HUES48 (cell line): ENCODE results near the gene CYP2W1.

Experiments used
- H3K27ac ChIP-seq: one replicate; pipeline ENCODE4 v1.7.0; 2013; ENCODE audit warnings: low read depth, low read length, inconsistent platforms
- H3K27me3 ChIP-seq: 2 replicates; pipeline ENCODE4 v1.6.1; 2013; ENCODE audit warnings: mild to moderate bottlenecking, low read length; ENCODE audit not compliant: control insufficient read depth, insufficient read depth
- H3K36me3 ChIP-seq: 2 replicates; pipeline ENCODE4 v1.6.1; 2013; ENCODE audit warnings: low read length; ENCODE audit not compliant: control insufficient read depth, insufficient read depth
- H3K4me1 ChIP-seq: 2 replicates; pipeline ENCODE4 v1.6.1; 2013; ENCODE audit warnings: mild to moderate bottlenecking, low read length; ENCODE audit not compliant: control insufficient read depth, insufficient read depth
- H3K4me3 ChIP-seq: 2 replicates; pipeline ENCODE4 v1.5.1; 2013; ENCODE audit warnings: mild to moderate bottlenecking, low read depth, low read length
- H3K9ac ChIP-seq: 2 replicates; pipeline ENCODE4 v1.6.1; 2013; ENCODE audit warnings: mild to moderate bottlenecking, low read depth, low read length, moderate library complexity
- H3K9me3 ChIP-seq: 2 replicates; pipeline ENCODE4 v1.6.1; 2013; ENCODE audit warnings: low read length; ENCODE audit not compliant: control insufficient read depth, insufficient read depth

Gene CYP2W1

GRCh38 chr7:979151-979550, 3.8 kb upstream of the CYP2W1 start:
- H3K9ac ChIP-seq = no peak overlapping the region

GRCh38 chr7:979886-980571, 3.0 kb upstream of the CYP2W1 start:
- no peaks in the 10 kb centered on the region for H3K27me3 ChIP-seq
- H3K4me3 ChIP-seq = no peak overlapping the region
- H3K4me1 ChIP-seq = no peaks in the 10 kb centered on the region
- H3K9me3 ChIP-seq = no peaks in the 10 kb centered on the region
- H3K9ac ChIP-seq = no peak overlapping the region
- H3K36me3 ChIP-seq = no peaks in the 10 kb centered on the region
- H3K27ac ChIP-seq = no peak overlapping the region

More at GRCh38 chr7:979151-979550, 3.8 kb upstream of the CYP2W1 start:
- no peaks in the 10 kb centered on the region for H3K36me3 ChIP-seq
- H3K4me3 ChIP-seq = no peak overlapping the region
- H3K9me3 ChIP-seq = no peaks in the 10 kb centered on the region
- H3K4me1 ChIP-seq = no peaks in the 10 kb centered on the region
- H3K27ac ChIP-seq = no peak overlapping the region
- no peaks in the 10 kb centered on the region for H3K27me3 ChIP-seq

GRCh38 chr7:981793-982510, 1.0 kb upstream of the CYP2W1 start:
- Histone ChIP-seq H3K27me3 (no peaks in the 10 kb centered on the region), H3K4me1 (no peaks in the 10 kb centered on the region), H3K9ac (no peak overlapping the region), H3K9me3 (no peaks in the 10 kb centered on the region), H3K4me3 (no peak overlapping the region), H3K27ac (no peak overlapping the region), H3K36me3 (no peaks in the 10 kb centered on the region)

- Histone ChIP-seq H3K27ac (no peak overlapping the region), H3K4me1 (no peaks in the 10 kb centered on the region), H3K4me3 (no peak overlapping the region), H3K9ac (no peak overlapping the region), H3K9me3 (no peaks in the 10 kb centered on the region), H3K27me3 (no peaks in the 10 kb centered on the region), H3K36me3 (no peaks in the 10 kb centered on the region)
Measured at GRCh38 chr7:982511-983003, 424 bp upstream of the CYP2W1 start.

- Histone ChIP-seq H3K27me3 (no peaks in the 10 kb centered on the region), H3K9ac (no peak overlapping the region), H3K4me1 (no peaks in the 10 kb centered on the region), H3K36me3 (no peaks in the 10 kb centered on the region), H3K27ac (no peak overlapping the region), H3K9me3 (no peaks in the 10 kb centered on the region), H3K4me3 (no peak overlapping the region)
Measured at GRCh38 chr7:983616-984071, 663 bp downstream of the CYP2W1 start.

- Histone ChIP-seq H3K4me1 (no peaks in the 10 kb centered on the region), H3K9ac (no peak overlapping the region), H3K27me3 (no peaks in the 10 kb centered on the region), H3K4me3 (no peak overlapping the region), H3K36me3 (no peaks in the 10 kb centered on the region), H3K27ac (no peak overlapping the region), H3K9me3 (no peaks in the 10 kb centered on the region)
Measured at GRCh38 chr7:984361-985126, 1.6 kb downstream of the CYP2W1 start.

- H3K27ac ChIP-seq = no peak overlapping the region
- H3K27me3 ChIP-seq = no peaks in the 10 kb centered on the region
- no peak overlapping the region for H3K4me3 ChIP-seq
- H3K9me3 ChIP-seq = no peaks in the 10 kb centered on the region
- H3K36me3 ChIP-seq = no peaks in the 10 kb centered on the region
- no peaks in the 10 kb centered on the region for H3K4me1 ChIP-seq
- H3K9ac ChIP-seq = no peak overlapping the region
Measured at GRCh38 chr7:985127-985416, 2.1 kb downstream of the CYP2W1 start.

- no peaks in the 10 kb centered on the region for H3K9me3 ChIP-seq
- no peaks in the 10 kb centered on the region for H3K36me3 ChIP-seq
- H3K4me1 ChIP-seq = no peaks in the 10 kb centered on the region
- H3K4me3 ChIP-seq = no peak overlapping the region
- no peak overlapping the region for H3K9ac ChIP-seq
- no peak overlapping the region for H3K27ac ChIP-seq
- H3K27me3 ChIP-seq = no peaks in the 10 kb centered on the region
Measured at GRCh38 chr7:985915-986741, 3.1 kb downstream of the CYP2W1 start.

GRCh38 chr7:986766-987751, 4.1 kb downstream of the CYP2W1 start:
- no peaks in the 10 kb centered on the region for H3K36me3 ChIP-seq
- H3K27ac ChIP-seq = no peak overlapping the region
- H3K4me3 ChIP-seq = no peak overlapping the region
- H3K4me1 ChIP-seq = no peaks in the 10 kb centered on the region
- H3K9me3 ChIP-seq = no peaks in the 10 kb centered on the region
- H3K27me3 ChIP-seq = no peaks in the 10 kb centered on the region
- no peak overlapping the region for H3K9ac ChIP-seq

GRCh38 chr7:987909-988308, 4.9 kb downstream of the CYP2W1 start:
- H3K4me1 ChIP-seq = no peaks in the 10 kb centered on the region
- H3K27ac ChIP-seq = no peak overlapping the region
- H3K36me3 ChIP-seq = no peaks in the 10 kb centered on the region
- no peaks in the 10 kb centered on the region for H3K27me3 ChIP-seq
- H3K9me3 ChIP-seq = no peaks in the 10 kb centered on the region
- no peak overlapping the region for H3K4me3 ChIP-seq
- H3K9ac ChIP-seq = no peak overlapping the region
